HG03521 (cell line): ENCODE results near the gene AFDN.
A peak's percentile ranks its signal among the peaks of the same experiment; 100 is the strongest.

Source experiments
- ATAC-seq: cut with Tn5 transposase; IDR thresholded peaks from one replicate; pipeline ENCODE4 v1.9.1; 2021; ENCODE audit warnings: mild to moderate bottlenecking, moderate library complexity; ENCODE audit not compliant: unreplicated experiment

AFDN gene

GRCh38 chr6:167817016-167817415 lies 9.7 kb upstream of the AFDN start:
- no peak for ATAC-seq

GRCh38 chr6:167817729-167818128 lies 9.0 kb upstream of the AFDN start:
- no peak for ATAC-seq

- no peak for ATAC-seq
Observed at GRCh38 chr6:167819576-167819975, 7.1 kb upstream of the AFDN start.

- no peak for ATAC-seq
Observed at GRCh38 chr6:167820681-167821080, 6.0 kb upstream of the AFDN start.

- ATAC-seq = no peak
Observed at GRCh38 chr6:167824591-167825331, 1.9 kb upstream of the AFDN start.

GRCh38 chr6:167825332-167826229 lies 1.1 kb upstream of the AFDN start:
- ATAC-seq = no peak

- peak; percentile 86 for ATAC-seq
Observed at GRCh38 chr6:167826230-167826895, 348 bp upstream of the AFDN start.

GRCh38 chr6:167827583-167828324 lies 1.0 kb downstream of the AFDN start:
- ATAC-seq = no peak

- no peak for ATAC-seq
Observed at GRCh38 chr6:167828325-167828956, 1.7 kb downstream of the AFDN start.

- ATAC-seq = no peak
Observed at GRCh38 chr6:167829513-167829912, 2.8 kb downstream of the AFDN start.

GRCh38 chr6:167831281-167831828 lies 4.6 kb downstream of the AFDN start:
- no peak for ATAC-seq

GRCh38 chr6:167832497-167833395 lies 6.0 kb downstream of the AFDN start:
- ATAC-seq = no peak

- ATAC-seq = no peak
Observed at GRCh38 chr6:167833396-167833763, 6.7 kb downstream of the AFDN start.

GRCh38 chr6:167835260-167835659 lies 8.5 kb downstream of the AFDN start:
- no peak for ATAC-seq

GRCh38 chr6:167836721-167837120 lies 10.0 kb downstream of the AFDN start:
- no peak for ATAC-seq

- no peak for ATAC-seq
Observed at GRCh38 chr6:167838207-167838748, 11.6 kb downstream of the AFDN start.

- no peak for ATAC-seq
Observed at GRCh38 chr6:167839343-167839742, 12.6 kb downstream of the AFDN start.

- no peak for ATAC-seq
Observed at GRCh38 chr6:167839755-167840154, 13.0 kb downstream of the AFDN start.

- ATAC-seq = no peak
Observed at GRCh38 chr6:167840160-167840525, 13.4 kb downstream of the AFDN start.
